Activated T-cell treated with anti-CD3 and anti-CD28 coated beads, Interleukin-2, amount 50 U/mL, for 4 hours (primary cell): ENCODE data around the gene CENATAC. TPM values are rescaled to one million over a fixed set of nuclear protein-coding genes. Genes with fewer than 3 reads are reported as not detected.
"Not testable (repeated sequence)": the region's sequence is repeated elsewhere in the genome, so short reads cannot be mapped to it uniquely, and the experiment has no call there.

Experiments used
- ATAC-seq, 2 donors: fragments of 200-7000 bp; cut with Tn5 transposase; one replicate each; pipeline ENCODE4 v1.10.0; 2021
- DNase-seq: peaks from one replicate; pipeline ENCODE4 v3.0.0-alpha.2; 2020
- H3K27me3 Mint-ChIP-seq: one replicate; pipeline ENCODE4 v1.8.0; 2021; ENCODE audit warnings: low read depth, mixed read lengths
- H3K36me3 Mint-ChIP-seq: one replicate; pipeline ENCODE4 v1.8.0; 2022; ENCODE audit warnings: mixed read lengths; ENCODE audit not compliant: insufficient read depth
- H3K4me1 Mint-ChIP-seq: one replicate; pipeline ENCODE4 v1.8.0; 2021; ENCODE audit warnings: low read depth, mixed read lengths
- H3K4me3 Mint-ChIP-seq: one replicate; pipeline ENCODE4 v1.8.0; 2021; ENCODE audit warnings: mild to moderate bottlenecking, moderate library complexity, mixed read lengths
- H3K9me3 Mint-ChIP-seq: one replicate; pipeline ENCODE4 v1.8.0; 2021; ENCODE audit warnings: mixed read lengths
- total RNA-seq, 3 donors: library from RNA; stranded (reverse); gene quantifications; one replicate each; pipeline ENCODE4 v1.2.1, GENCODE V29; 2021

The CENATAC gene
- total RNA-seq, 3 donors from 2014 or later: 23.6 to 33.1 (median 31.0) TPM

DNA sequence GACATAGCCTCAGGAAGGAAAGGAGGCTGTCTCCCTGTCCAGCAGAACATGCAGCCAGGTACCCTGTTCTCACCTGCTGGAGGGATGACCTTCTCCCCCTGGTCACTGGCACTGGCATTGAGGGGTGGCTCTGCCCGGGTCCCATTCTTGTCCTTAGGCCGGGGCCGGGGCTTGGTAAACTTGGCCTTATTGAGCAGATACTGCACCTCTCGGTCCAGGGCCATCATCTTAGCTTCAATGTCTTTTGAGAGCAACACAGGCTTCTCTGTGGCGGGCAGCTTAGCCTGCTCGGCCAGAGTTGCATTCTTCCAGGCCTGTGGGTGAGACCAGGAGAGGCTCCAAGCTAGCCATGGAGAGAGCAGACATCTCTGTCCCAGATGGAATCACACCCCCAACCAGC lies 48.6 kb downstream of the CENATAC start:
- Mint-ChIP-seq H3K27me3 (no peaks in the 10 kb centered on the region), H3K4me1 (peaks cover 8% of the 10 kb centered on the region), H3K36me3 (peaks cover 42% of the 10 kb centered on the region), H3K4me3 (no peak overlapping the region), H3K9me3 (no peaks in the 10 kb centered on the region)
- no peak for ATAC-seq
- no peak for DNase-seq

DNA sequence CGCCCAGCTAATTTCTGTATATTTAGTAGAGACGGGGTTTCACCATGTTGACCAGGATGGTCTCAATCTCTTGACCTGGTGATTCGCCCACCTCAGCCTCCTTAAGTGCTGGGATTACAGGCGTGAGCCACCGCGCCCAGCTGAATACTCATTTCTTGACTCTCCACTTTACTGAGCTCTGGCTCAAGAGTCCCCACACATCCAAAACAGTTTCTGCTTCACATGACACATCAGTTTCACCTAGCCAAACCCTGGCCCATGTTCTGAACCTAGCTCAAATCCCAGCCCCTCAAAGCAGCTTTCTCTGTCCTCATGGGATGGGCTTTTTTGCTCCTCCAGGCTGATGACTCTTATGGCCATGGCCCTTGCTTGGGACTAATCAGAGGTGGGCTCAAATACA lies 49.3 kb downstream of the CENATAC start:
- Mint-ChIP-seq H3K36me3 (peaks cover 47% of the 10 kb centered on the region), H3K4me3 (no peak overlapping the region), H3K9me3 (no peaks in the 10 kb centered on the region), H3K4me1 (peaks cover 8% of the 10 kb centered on the region), H3K27me3 (no peaks in the 10 kb centered on the region)
- ATAC-seq: no peak
- DNase-seq: no peak

DNA sequence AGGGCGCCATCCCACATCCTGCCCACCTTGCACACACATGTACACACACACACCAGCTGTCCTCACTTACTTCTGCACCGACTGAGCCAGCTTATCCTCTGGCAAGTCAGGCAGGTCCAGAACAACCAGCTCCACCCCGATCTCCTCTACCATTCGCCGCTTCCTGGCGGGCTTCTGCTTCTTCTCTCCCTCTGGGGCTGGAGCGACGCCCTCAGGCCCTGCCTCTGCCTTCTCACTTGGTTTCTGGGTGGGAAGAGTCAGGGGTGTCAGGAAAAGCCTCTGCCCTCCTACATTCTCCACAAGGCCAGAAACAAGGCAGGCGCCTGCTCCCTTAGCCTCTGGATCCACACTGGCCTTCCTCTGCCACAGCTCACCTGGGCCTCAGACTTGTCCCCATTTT lies 50.7 kb downstream of the CENATAC start:
- Mint-ChIP-seq H3K4me3 (no peak overlapping the region), H3K9me3 (no peaks in the 10 kb centered on the region), H3K27me3 (no peaks in the 10 kb centered on the region), H3K36me3 (peaks cover 58% of the 10 kb centered on the region), H3K4me1 (peaks cover 16% of the 10 kb centered on the region)
- DNase-seq (no peak), ATAC-seq (no peak)

DNA sequence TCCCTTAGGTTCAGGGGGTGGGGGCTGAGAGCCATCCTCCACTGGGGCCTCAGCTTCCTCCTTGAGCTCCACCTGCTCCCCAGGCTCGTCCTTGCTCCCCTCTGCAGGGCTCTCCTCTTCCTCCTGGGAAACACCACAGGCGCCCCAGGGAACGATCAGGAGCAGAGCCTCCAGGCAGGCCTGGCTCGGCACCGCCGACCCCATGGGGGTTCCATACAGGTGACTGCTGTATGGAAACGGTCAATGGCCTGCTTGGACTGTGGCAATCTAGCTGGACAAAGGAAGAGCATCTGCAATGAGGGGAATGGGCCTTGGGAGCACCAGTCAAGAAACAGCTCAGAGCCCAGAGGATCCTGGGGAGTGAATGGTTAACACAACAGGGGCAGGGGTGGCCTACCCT lies 51.1 kb downstream of the CENATAC start:
- DNase-seq (no peak), ATAC-seq (no peak)
- Mint-ChIP-seq H3K4me3 (no peak overlapping the region), H3K4me1 (peaks cover 20% of the 10 kb centered on the region), H3K9me3 (no peaks in the 10 kb centered on the region), H3K27me3 (no peaks in the 10 kb centered on the region), H3K36me3 (peaks cover 62% of the 10 kb centered on the region)

DNA sequence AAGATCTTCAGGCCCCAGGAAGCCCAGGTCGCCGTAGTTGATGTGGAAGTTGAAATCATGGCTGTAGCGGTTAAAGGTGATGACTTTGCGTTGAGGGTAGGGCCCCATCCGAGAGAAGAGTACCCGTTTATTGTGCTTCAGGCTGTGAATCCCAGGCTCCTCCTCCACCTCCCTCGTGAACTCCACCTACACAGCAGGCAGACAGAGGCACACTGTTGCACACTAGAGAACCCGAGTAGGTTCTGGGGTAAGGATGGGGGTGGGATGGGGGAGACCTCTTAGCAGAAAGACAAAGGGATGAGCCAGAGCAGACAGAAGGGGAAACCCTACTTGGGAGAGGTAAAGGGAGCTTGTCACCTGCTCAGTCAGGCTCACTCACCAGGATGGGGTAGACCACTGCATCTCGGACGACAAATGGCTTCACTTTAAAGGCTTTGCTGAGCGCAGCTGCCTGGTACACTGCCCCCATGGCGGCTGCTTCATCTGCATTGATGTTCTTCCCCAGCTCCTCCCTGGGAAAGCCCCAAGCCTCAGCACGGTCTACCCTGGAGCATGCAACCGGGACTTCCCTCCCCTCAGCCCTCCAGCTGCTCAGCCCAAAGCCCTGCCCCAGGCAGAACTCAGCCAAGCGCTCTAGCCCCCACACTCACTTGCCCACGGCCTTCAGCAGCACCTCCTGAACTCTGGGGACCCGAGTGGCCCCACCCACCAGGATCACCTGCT lies 53.7 kb downstream of the CENATAC start:
- Mint-ChIP-seq H3K4me3 (no peak overlapping the region), H3K36me3 (peaks cover 66% of the 10 kb centered on the region), H3K27me3 (no peaks in the 10 kb centered on the region), H3K9me3 (no peaks in the 10 kb centered on the region), H3K4me1 (peaks cover 35% of the 10 kb centered on the region)
- DNase-seq: no peak
- ATAC-seq: peak; percentile 6 to 26

DNA sequence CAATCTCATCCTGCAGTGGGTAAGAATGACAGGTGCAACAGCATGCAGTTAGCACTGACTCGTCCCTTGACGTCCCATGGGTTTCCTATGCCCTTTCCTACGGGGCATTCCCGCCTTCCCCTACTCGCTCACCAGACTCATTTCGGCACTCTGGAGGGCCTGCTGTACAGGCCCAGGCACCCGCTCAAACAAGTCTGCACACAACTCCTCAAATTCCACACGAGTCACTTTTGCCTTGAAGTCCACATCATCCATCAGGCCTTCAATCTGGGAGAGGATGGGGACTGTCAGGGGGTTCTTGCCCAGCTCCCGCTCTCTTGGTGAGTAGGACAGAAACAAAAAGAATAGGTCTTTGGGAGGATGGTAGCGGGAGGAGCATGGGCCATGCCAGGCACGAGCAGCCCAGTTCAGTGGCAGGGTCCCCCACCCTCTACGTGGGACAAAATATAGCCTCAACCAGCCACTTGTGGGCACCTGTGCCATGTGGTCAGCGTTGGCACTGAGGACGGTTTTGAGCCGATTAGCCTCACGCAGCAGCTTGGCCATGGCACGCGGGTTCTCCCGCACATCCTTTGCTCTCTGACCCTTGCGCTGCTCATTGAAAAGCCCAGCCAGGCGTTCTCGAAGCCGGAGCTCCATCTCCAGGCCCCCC lies 54.4 kb downstream of the CENATAC start:
- no peak overlapping the region for H3K4me3 Mint-ChIP-seq
- no peaks in the 10 kb centered on the region for H3K9me3 Mint-ChIP-seq
- H3K36me3 Mint-ChIP-seq: peaks cover 64% of the 10 kb centered on the region
- ATAC-seq (no peak), DNase-seq (no peak)
- peaks cover 35% of the 10 kb centered on the region for H3K4me1 Mint-ChIP-seq
- H3K27me3 Mint-ChIP-seq: no peaks in the 10 kb centered on the region

DNA sequence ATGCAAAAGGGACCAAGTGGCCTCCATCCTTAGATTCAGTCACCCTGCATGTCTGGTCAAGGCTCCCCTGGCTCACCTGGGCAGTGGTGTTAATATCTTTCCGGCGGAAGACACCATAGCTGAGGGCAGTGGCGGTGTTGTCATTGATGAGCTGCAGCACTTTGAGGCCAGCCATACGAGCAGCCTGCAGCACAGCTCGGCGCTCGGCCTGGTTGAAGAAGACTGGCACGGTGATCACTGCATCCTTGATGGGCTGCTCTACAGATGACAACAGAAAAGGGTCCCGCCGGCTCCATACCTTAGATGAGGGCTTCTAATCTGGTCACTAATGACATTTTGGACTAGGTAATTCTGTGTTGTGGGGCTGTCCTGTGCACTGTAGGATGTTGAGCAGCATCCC lies 56.5 kb downstream of the CENATAC start:
- Mint-ChIP-seq H3K4me3 (peak overlapping the region; percentile 54), H3K27me3 (no peaks in the 10 kb centered on the region)

DNA sequence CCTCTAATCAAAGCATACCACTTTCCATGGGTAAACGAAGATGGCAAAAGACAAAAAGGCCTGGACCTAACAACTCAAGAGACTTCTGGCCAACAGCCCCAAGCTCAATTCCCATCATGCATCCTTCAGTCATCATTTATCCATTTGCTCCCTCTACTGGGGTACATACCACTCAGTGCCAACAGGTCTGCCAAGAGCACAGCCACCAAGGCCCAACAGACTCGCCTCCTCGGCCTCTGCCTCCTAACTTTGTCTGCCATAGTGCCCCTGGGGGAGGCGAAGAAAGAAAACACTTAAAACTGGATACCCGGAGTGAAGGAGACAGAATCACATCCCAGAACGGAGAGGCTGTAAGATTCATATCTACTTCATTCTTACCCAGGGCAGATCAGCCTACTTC lies 58.0 kb downstream of the CENATAC start:
- Mint-ChIP-seq H3K4me3 (peak overlapping the region; percentile 95), H3K9me3 (no peaks in the 10 kb centered on the region), H3K27me3 (no peaks in the 10 kb centered on the region), H3K4me1 (peaks cover 44% of the 10 kb centered on the region), H3K36me3 (peaks cover 44% of the 10 kb centered on the region)
- DNase-seq (no peak), ATAC-seq (no peak)

More for the DNA sequence above, 56.5 kb downstream of the CENATAC start:
- peaks cover 44% of the 10 kb centered on the region for H3K4me1 Mint-ChIP-seq
- H3K36me3 Mint-ChIP-seq: peaks cover 50% of the 10 kb centered on the region
- ATAC-seq: no peak
- no peaks in the 10 kb centered on the region for H3K9me3 Mint-ChIP-seq
- DNase-seq: no peak

DNA sequence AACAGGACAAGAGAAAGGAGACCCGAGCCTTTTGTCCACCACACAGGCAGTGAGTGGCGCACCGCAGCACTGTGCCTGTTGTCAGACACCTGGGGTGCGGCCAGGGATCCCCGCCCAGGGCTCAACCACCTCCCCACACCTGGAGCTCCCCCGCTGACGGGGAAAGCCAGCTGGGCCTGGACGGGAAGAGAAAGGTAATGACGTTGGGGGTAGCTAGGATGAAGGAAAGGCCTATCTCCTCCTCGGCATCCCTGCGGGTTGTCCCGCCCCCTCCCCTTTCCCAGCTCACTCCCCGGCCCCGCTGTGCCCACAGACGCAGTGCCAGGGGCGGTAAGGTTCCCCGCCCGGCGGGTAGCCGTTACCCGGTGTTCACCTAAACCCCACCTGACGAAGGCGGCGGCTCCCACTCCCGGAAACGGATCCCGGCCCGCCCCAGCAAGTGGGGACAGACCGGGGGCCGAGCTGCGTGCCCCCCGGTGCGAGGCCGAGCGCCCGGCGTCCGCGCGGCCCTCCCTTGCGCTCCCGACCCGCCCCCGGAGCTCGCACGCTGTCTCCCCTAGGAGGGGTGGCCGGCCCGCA lies 58.6 kb downstream of the CENATAC start:
- ATAC-seq: peak; percentile 10 to 12
- Mint-ChIP-seq H3K4me3 (peak overlapping the region; percentile 95), H3K9me3 (no peaks in the 10 kb centered on the region), H3K36me3 (peaks cover 40% of the 10 kb centered on the region), H3K27me3 (no peaks in the 10 kb centered on the region), H3K4me1 (peaks cover 41% of the 10 kb centered on the region)
- DNase-seq: peak; percentile 26

DNA sequence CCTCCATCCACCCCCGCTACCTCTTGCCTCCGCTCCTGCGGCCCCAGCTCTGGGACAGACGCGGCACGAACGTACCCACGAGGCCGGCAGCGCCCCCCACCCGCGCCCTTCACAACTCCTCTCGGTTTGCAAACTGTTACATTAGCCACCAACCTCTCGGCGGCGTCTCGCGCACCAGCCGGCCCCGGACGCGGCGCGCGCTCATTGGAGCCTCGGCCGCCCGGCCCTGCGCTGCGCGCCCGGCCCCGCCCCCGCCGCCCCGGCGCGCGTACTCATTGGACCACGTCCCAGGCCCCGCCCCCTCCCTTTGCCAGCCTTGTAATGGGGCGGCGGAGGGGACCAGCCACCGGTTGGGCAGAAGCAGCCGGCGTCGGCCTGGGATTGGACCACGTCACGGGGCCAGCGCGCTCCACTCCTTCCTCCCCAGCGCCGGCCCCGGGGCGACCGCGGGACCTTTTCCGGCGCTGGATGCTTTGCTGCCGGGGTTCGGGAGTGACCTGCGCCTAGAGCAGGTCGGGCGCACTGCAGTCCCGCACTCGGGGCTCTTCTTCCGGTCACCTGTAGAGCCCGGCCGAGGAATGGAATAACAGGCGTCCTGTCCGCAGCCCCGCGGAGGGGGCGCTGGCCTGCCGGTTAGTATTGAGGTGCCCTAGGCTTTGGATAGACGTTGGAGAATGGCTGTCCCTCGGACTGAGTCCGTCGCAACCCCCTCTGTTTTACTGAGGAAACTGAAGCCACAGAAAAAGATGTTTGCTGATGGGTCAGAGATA lies 59.2 kb downstream of the CENATAC start, which contains the start of gene HYOU1:
Gene HYOU1 (minus strand): TSS at position 206 of the 770 bp plus-strand sequence. CDS start 1,045 bp downstream, outside the sequence.
- Mint-ChIP-seq H3K36me3 (peaks cover 36% of the 10 kb centered on the region), H3K4me3 (peak within 1 kb of the TSS; percentile 95), H3K4me1 (peaks cover 36% of the 10 kb centered on the region), H3K9me3 (no peaks in the 10 kb centered on the region), H3K27me3 (no peaks in the 10 kb centered on the region)
- ATAC-seq (peak; percentile 93 to 95), DNase-seq (peak; percentile 99)

DNA sequence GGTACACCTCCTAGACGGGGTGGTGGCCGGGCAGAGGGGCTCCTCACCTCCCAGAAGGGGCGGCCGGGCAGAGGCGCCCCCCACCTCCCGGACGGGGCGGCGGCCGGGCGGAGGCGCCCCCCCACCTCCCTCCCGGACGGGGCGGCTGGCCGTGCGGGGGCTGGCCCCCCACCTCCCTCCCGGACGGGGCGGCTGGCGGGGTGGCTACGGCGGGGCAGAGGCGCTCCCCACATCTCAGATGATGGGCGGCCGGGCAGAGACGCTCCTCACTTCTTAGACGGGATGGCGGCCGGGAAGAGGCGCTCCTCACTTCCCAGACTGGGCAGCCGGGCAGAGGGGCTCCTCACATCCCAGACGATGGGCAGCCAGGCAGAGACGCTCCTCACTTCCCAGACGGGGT lies 61.2 kb downstream of the CENATAC start:
- DNase-seq, H3K4me3 Mint-ChIP-seq, ATAC-seq, H3K27me3 Mint-ChIP-seq, H3K9me3 Mint-ChIP-seq: not testable (repeated sequence)
- H3K4me1 Mint-ChIP-seq: peaks cover 29% of the 10 kb centered on the region
- H3K36me3 Mint-ChIP-seq: peaks cover 22% of the 10 kb centered on the region

DNA sequence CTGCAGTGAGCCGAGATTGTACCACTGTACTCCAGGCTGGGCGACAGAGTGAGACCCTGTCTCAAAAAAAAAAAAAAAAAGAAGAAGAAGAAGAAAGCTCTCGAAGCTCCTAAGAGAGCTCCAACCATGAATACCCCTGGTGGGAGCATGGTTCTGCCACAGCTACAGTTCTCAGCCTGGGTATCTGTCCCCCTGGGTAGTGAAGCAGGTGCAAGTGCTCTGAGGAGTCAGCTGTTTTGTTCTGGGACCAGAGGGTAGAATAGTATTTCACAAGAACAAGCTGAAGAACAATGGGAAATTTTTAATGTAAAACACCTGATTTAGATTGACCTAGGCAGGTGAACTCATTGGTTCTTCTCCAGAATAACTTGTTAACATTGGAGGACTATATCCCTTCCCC lies 63.3 kb downstream of the CENATAC start:
- peaks cover 30% of the 10 kb centered on the region for H3K4me1 Mint-ChIP-seq
- ATAC-seq (no peak), DNase-seq (no peak)
- H3K4me3 Mint-ChIP-seq: no peak overlapping the region
- H3K36me3 Mint-ChIP-seq: peaks cover 4% of the 10 kb centered on the region
- H3K27me3 Mint-ChIP-seq: no peaks in the 10 kb centered on the region
- no peaks in the 10 kb centered on the region for H3K9me3 Mint-ChIP-seq

DNA sequence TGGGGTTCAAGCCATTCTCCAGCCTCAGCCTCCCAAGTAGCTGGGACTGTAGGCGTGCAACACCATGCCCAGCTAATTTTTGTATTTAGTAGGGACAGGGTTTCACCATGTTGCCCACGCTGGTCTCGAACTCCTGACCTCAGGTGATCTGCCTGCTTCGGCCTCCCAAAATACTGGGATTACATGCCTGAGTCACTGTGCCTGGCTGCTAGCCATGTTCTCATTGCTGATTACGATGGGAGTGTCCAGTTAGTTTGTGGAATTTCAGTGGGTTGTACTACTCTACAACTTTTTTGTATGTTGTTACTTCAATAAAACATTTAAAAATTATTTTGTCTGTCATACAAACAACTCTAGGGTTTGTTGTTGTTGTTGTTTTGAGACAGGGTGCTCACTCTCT lies 64.8 kb downstream of the CENATAC start:
- Mint-ChIP-seq H3K4me3 (no peak overlapping the region), H3K4me1 (peaks cover 40% of the 10 kb centered on the region), H3K27me3 (no peaks in the 10 kb centered on the region), H3K9me3 (no peaks in the 10 kb centered on the region), H3K36me3 (peaks cover 4% of the 10 kb centered on the region)
- ATAC-seq: no peak
- DNase-seq: no peak

DNA sequence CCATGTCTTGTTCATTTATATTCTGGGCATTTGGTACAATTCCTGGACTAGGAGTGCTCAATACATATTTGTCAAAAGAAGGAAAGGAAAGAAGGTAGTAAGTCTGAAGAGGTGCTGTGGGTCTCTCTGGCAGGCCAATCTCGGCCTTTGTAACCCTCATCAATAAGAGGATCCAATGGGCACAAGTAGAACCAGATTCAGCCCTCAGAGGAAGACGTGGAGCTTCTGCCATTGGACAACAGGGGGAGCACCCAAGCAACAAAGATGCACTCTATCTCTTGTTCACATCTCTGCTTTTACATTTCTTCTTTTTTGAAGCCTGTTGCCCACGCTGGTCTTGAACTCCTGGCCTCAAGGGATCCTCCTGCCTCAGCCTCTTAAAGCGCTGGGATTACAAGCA lies 67.4 kb downstream of the CENATAC start:
- H3K27me3 Mint-ChIP-seq: no peaks in the 10 kb centered on the region
- DNase-seq: peak; percentile 32
- H3K36me3 Mint-ChIP-seq: peaks cover 8% of the 10 kb centered on the region
- no peak overlapping the region for H3K4me3 Mint-ChIP-seq
- H3K9me3 Mint-ChIP-seq: no peaks in the 10 kb centered on the region
- H3K4me1 Mint-ChIP-seq: peaks cover 48% of the 10 kb centered on the region
- no peak for ATAC-seq
